Activated T-helper 2 cell treated with anti-CD3 and anti-CD28 coated beads, Interferon-gamma antibody, Interleukin-2, Interleukin-4, amounts not matched to agents 10 μg/mL and 5 μg/mL and 100 μg/mL, durations not matched to agents 14 hours and 24 hours and 36 hours (primary cell): ENCODE data around the gene MBD3L2B. TPM values are rescaled to one million over a fixed set of nuclear protein-coding genes. Genes with fewer than 3 reads are reported as not detected.
A peak's percentile ranks its signal among the peaks of the same experiment; 100 is the strongest.

Experiments used
- DNase-seq: peaks from one replicate; pipeline ENCODE4 v3.0.0; 2021; ENCODE audit warnings: low spot score
- H3K27ac Mint-ChIP-seq: one replicate; pipeline ENCODE4 v1.8.0; 2021; ENCODE audit warnings: mixed read lengths
- H3K27me3 Mint-ChIP-seq: one replicate; pipeline ENCODE4 v1.8.0; 2021; ENCODE audit warnings: low read depth, mixed read lengths
- H3K36me3 Mint-ChIP-seq: one replicate; pipeline ENCODE4 v1.8.0; 2021; ENCODE audit warnings: low read depth, mixed read lengths
- H3K4me1 Mint-ChIP-seq: one replicate; pipeline ENCODE4 v1.8.0; 2021; ENCODE audit warnings: low read depth, mixed read lengths
- H3K4me3 Mint-ChIP-seq: one replicate; pipeline ENCODE4 v1.8.0; 2021; ENCODE audit warnings: low read depth, mild to moderate bottlenecking, moderate library complexity, mixed read lengths
- H3K9me3 Mint-ChIP-seq: one replicate; pipeline ENCODE4 v1.8.0; 2021; ENCODE audit warnings: mixed read lengths
- intact Hi-C: fragments of 100-400 bp; cut with micrococcal nuclease; formaldehyde crosslinking; loops from one replicate; pipeline ENCODE4 v1.15.1; 2023
- total RNA-seq: library from RNA; stranded (reverse); gene quantifications from 2 replicates; pipeline ENCODE4 v1.2.3, GENCODE V29; 2022

Gene MBD3L2B
- total RNA-seq, 1 donor from 2014 or later: not detected

- no peak overlapping the region for H3K4me3 Mint-ChIP-seq
- H3K9me3 Mint-ChIP-seq: peaks cover 2% of the 10 kb centered on the region
- no peak overlapping the region for H3K27ac Mint-ChIP-seq
- DNase-seq: no peak
- no peaks in the 10 kb centered on the region for H3K36me3 Mint-ChIP-seq
- H3K27me3 Mint-ChIP-seq: peaks cover 4% of the 10 kb centered on the region
- H3K4me1 Mint-ChIP-seq: peaks cover 10% of the 10 kb centered on the region
- intact Hi-C loops: no loop called here
These were observed 20.4 kb downstream of the MBD3L2B start for GRCh38 chr19:7000816-7001215.

GRCh38 chr19:7000333-7000732 lies 20.9 kb downstream of the MBD3L2B start:
- H3K9me3 Mint-ChIP-seq: peaks cover 7% of the 10 kb centered on the region
- H3K27ac Mint-ChIP-seq: no peak overlapping the region
- no peak for DNase-seq
- H3K4me3 Mint-ChIP-seq: no peak overlapping the region
- intact Hi-C loops: no loop called here
- peaks cover 4% of the 10 kb centered on the region for H3K27me3 Mint-ChIP-seq
- peaks cover 10% of the 10 kb centered on the region for H3K4me1 Mint-ChIP-seq
- peaks cover 2% of the 10 kb centered on the region for H3K36me3 Mint-ChIP-seq

GRCh38 chr19:6999933-7000332 lies 21.3 kb downstream of the MBD3L2B start:
- Mint-ChIP-seq H3K27ac (no peak overlapping the region), H3K27me3 (peaks cover 4% of the 10 kb centered on the region), H3K36me3 (peaks cover 6% of the 10 kb centered on the region), H3K4me3 (no peak overlapping the region), H3K9me3 (peaks cover 11% of the 10 kb centered on the region), H3K4me1 (peaks cover 10% of the 10 kb centered on the region)
- DNase-seq: no peak
- intact Hi-C loops: no loop called here

- Mint-ChIP-seq H3K9me3 (peaks cover 15% of the 10 kb centered on the region), H3K36me3 (peaks cover 8% of the 10 kb centered on the region), H3K27ac (no peak overlapping the region), H3K4me3 (peak overlapping the region; percentile 22), H3K27me3 (peaks cover 4% of the 10 kb centered on the region), H3K4me1 (peaks cover 8% of the 10 kb centered on the region)
- DNase-seq: no peak
- intact Hi-C loops: no loop called here
These were observed 23.4 kb downstream of the MBD3L2B start for GRCh38 chr19:6997679-6998445.

- intact Hi-C loops: no loop called here
- Mint-ChIP-seq H3K4me1 (peaks cover 8% of the 10 kb centered on the region), H3K27ac (no peak overlapping the region), H3K9me3 (peaks cover 15% of the 10 kb centered on the region), H3K27me3 (peaks cover 2% of the 10 kb centered on the region), H3K4me3 (no peak overlapping the region), H3K36me3 (peaks cover 8% of the 10 kb centered on the region)
- no peak for DNase-seq
These were observed 24.4 kb downstream of the MBD3L2B start for GRCh38 chr19:6996810-6997209.

- peaks cover 8% of the 10 kb centered on the region for H3K36me3 Mint-ChIP-seq
- DNase-seq: no peak
These were observed 26.2 kb downstream of the MBD3L2B start for GRCh38 chr19:6995054-6995453.

GRCh38 chr19:6988257-6988656 lies 33.0 kb downstream of the MBD3L2B start:
- H3K27ac Mint-ChIP-seq: no peak overlapping the region
- intact Hi-C loops: no loop called here
- peaks cover 34% of the 10 kb centered on the region for H3K9me3 Mint-ChIP-seq
- no peak for DNase-seq
- H3K4me1 Mint-ChIP-seq: no peaks in the 10 kb centered on the region
- no peaks in the 10 kb centered on the region for H3K27me3 Mint-ChIP-seq
- H3K36me3 Mint-ChIP-seq: peaks cover 3% of the 10 kb centered on the region
- no peak overlapping the region for H3K4me3 Mint-ChIP-seq

More at GRCh38 chr19:6995054-6995453, 26.2 kb downstream of the MBD3L2B start:
- H3K4me3 Mint-ChIP-seq: no peak overlapping the region
- H3K27me3 Mint-ChIP-seq: no peaks in the 10 kb centered on the region
- no peak overlapping the region for H3K27ac Mint-ChIP-seq
- H3K4me1 Mint-ChIP-seq: peaks cover 8% of the 10 kb centered on the region
- intact Hi-C loops: no loop called here
- H3K9me3 Mint-ChIP-seq: peaks cover 15% of the 10 kb centered on the region

- no peak for DNase-seq
- peaks cover 3% of the 10 kb centered on the region for H3K36me3 Mint-ChIP-seq
- no peaks in the 10 kb centered on the region for H3K27me3 Mint-ChIP-seq
- peaks cover 38% of the 10 kb centered on the region for H3K9me3 Mint-ChIP-seq
- intact Hi-C loops: no loop called here
- H3K4me1 Mint-ChIP-seq: no peaks in the 10 kb centered on the region
- no peak overlapping the region for H3K4me3 Mint-ChIP-seq
- H3K27ac Mint-ChIP-seq: no peak overlapping the region
These were observed 33.4 kb downstream of the MBD3L2B start for GRCh38 chr19:6987850-6988249.

- DNase-seq: no peak
- Mint-ChIP-seq H3K27ac (no peak overlapping the region), H3K4me1 (no peaks in the 10 kb centered on the region), H3K4me3 (no peak overlapping the region), H3K27me3 (no peaks in the 10 kb centered on the region), H3K36me3 (peaks cover 3% of the 10 kb centered on the region), H3K9me3 (peaks cover 39% of the 10 kb centered on the region)
- intact Hi-C loops: no loop called here
These were observed 37.8 kb downstream of the MBD3L2B start for GRCh38 chr19:6983448-6983847.

- peaks cover 10% of the 10 kb centered on the region for H3K36me3 Mint-ChIP-seq
- peaks cover 33% of the 10 kb centered on the region for H3K9me3 Mint-ChIP-seq
- H3K27ac Mint-ChIP-seq: no peak overlapping the region
- DNase-seq: no peak
- no peaks in the 10 kb centered on the region for H3K27me3 Mint-ChIP-seq
- no peak overlapping the region for H3K4me3 Mint-ChIP-seq
- intact Hi-C loops: no loop called here
- no peaks in the 10 kb centered on the region for H3K4me1 Mint-ChIP-seq
These were observed 41.8 kb downstream of the MBD3L2B start for GRCh38 chr19:6979399-6979798.

- intact Hi-C loops: no loop called here
- H3K4me3 Mint-ChIP-seq: no peak overlapping the region
- no peaks in the 10 kb centered on the region for H3K4me1 Mint-ChIP-seq
- no peak for DNase-seq
- peaks cover 19% of the 10 kb centered on the region for H3K9me3 Mint-ChIP-seq
- H3K27ac Mint-ChIP-seq: no peak overlapping the region
- H3K27me3 Mint-ChIP-seq: no peaks in the 10 kb centered on the region
- H3K36me3 Mint-ChIP-seq: peaks cover 10% of the 10 kb centered on the region
These were observed 45.0 kb downstream of the MBD3L2B start for GRCh38 chr19:6976197-6976596.

GRCh38 chr19:6971366-6971765 lies 49.9 kb downstream of the MBD3L2B start:
- intact Hi-C loops: no loop called here
- no peaks in the 10 kb centered on the region for H3K27me3 Mint-ChIP-seq
- H3K9me3 Mint-ChIP-seq: no peaks in the 10 kb centered on the region
- no peaks in the 10 kb centered on the region for H3K36me3 Mint-ChIP-seq
- no peak overlapping the region for H3K27ac Mint-ChIP-seq
- H3K4me3 Mint-ChIP-seq: no peak overlapping the region
- no peaks in the 10 kb centered on the region for H3K4me1 Mint-ChIP-seq
- no peak for DNase-seq

GRCh38 chr19:6970443-6970842 lies 50.8 kb downstream of the MBD3L2B start:
- Mint-ChIP-seq H3K36me3 (no peaks in the 10 kb centered on the region), H3K4me3 (no peak overlapping the region), H3K4me1 (no peaks in the 10 kb centered on the region), H3K9me3 (no peaks in the 10 kb centered on the region), H3K27me3 (no peaks in the 10 kb centered on the region), H3K27ac (no peak overlapping the region)
- DNase-seq: no peak
- intact Hi-C loops: no loop called here
